SK-N-SH treated with all-trans-retinoic acid at 6 μM for 48 hours (cell line): ENCODE results near the gene KRTAP1-3.
"Not testable (repeated sequence)": the region's sequence is repeated elsewhere in the genome, so short reads cannot be mapped to it uniquely, and the experiment has no call there.

Experiments
- ATAC-seq: fragments of 200-7000 bp; cut with Tn5 transposase; 3 replicates; pipeline ENCODE4 v1.9.1; 2020; ENCODE audit warnings: mild to moderate bottlenecking, moderate library complexity
- ARNTL ChIP-seq: fragments of 450-650 bp; formaldehyde crosslinking; IDR thresholded peaks from 2 replicates; pipeline ENCODE4 v1.5.0; 2020; ENCODE audit warnings: low read depth, mild to moderate bottlenecking, moderate library complexity, borderline replicate concordance
- BACH2 ChIP-seq: fragments of 250-450 bp; sonication (Bioruptor Pico); IDR thresholded peaks from 2 replicates; pipeline ENCODE4 v1.9.0; 2021; ENCODE audit warnings: mild to moderate bottlenecking, borderline replicate concordance
- CREB5 ChIP-seq: fragments of 250-450 bp; sonication (Bioruptor Pico); IDR thresholded peaks from 2 replicates; pipeline ENCODE4 v1.5.1; 2020; ENCODE audit warnings: low read depth, mild to moderate bottlenecking, moderate library complexity
- CSDC2 ChIP-seq: fragments of 250-450 bp; sonication (Bioruptor Pico); IDR thresholded peaks from 2 replicates; pipeline ENCODE4 v1.5.0; 2020; ENCODE audit warnings: mild to moderate bottlenecking, moderate library complexity
- ESRRG ChIP-seq: fragments of 250-450 bp; sonication (Bioruptor Pico); IDR thresholded peaks from 2 replicates; pipeline ENCODE4 v1.6.1; 2021; ENCODE audit warnings: mild to moderate bottlenecking
- GLIS3 ChIP-seq: fragments of 250-450 bp; sonication (Bioruptor Pico); IDR thresholded peaks from 2 replicates; pipeline ENCODE4 v1.5.0; 2020; ENCODE audit warnings: mild to moderate bottlenecking, moderate library complexity
- ISL1 ChIP-seq: fragments of 250-450 bp; sonication (Bioruptor Pico); IDR thresholded peaks from 2 replicates; pipeline ENCODE4 v2.1.2; 2022; ENCODE audit warnings: mild to moderate bottlenecking, moderate library complexity
- PATZ1 ChIP-seq: fragments of 250-450 bp; sonication (Bioruptor Pico); IDR thresholded peaks from 2 replicates; pipeline ENCODE4 v1.8.0; 2020; ENCODE audit warnings: mild to moderate bottlenecking, moderate library complexity, borderline replicate concordance
- POU6F1 ChIP-seq: fragments of 250-450 bp; sonication (Bioruptor Pico); IDR thresholded peaks from 2 replicates; pipeline ENCODE4 v1.8.0; 2021; ENCODE audit warnings: low read depth, mild to moderate bottlenecking, moderate library complexity, borderline replicate concordance
- PPARA ChIP-seq: fragments of 250-450 bp; sonication (Bioruptor Pico); IDR thresholded peaks from 2 replicates; pipeline ENCODE4 v1.5.0; 2020; ENCODE audit warnings: mild to moderate bottlenecking, borderline replicate concordance
- RARB ChIP-seq: fragments of 250-450 bp; sonication (Bioruptor Pico); IDR thresholded peaks from 2 replicates; pipeline ENCODE4 v1.8.0; 2021; ENCODE audit warnings: mild to moderate bottlenecking, moderate library complexity
- TCF4 ChIP-seq: fragments of 250-450 bp; sonication (Bioruptor Pico); IDR thresholded peaks from 2 replicates; pipeline ENCODE4 v1.8.0; 2021; ENCODE audit warnings: mild to moderate bottlenecking, moderate library complexity, borderline replicate concordance
- TOX ChIP-seq: fragments of 250-450 bp; sonication (Bioruptor Pico); IDR thresholded peaks from 2 replicates; pipeline ENCODE4 v1.8.0; 2021; ENCODE audit warnings: mild to moderate bottlenecking, moderate library complexity, borderline replicate concordance
- ZC3H10 ChIP-seq: fragments of 250-450 bp; sonication (Bioruptor Pico); IDR thresholded peaks from 2 replicates; pipeline ENCODE4 v1.5.1; 2021; ENCODE audit warnings: mild to moderate bottlenecking, moderate library complexity
- ZFP30 ChIP-seq: fragments of 450-650 bp; formaldehyde crosslinking; IDR thresholded peaks from 2 replicates; pipeline ENCODE4 v1.5.0; 2022; ENCODE audit warnings: mild to moderate bottlenecking, moderate library complexity
- ZNF565 ChIP-seq: fragments of 450-650 bp; formaldehyde crosslinking; conservative IDR thresholded peaks from 2 replicates; pipeline ENCODE4 v1.5.0; 2020; ENCODE audit warnings: low read depth, mild to moderate bottlenecking, moderate library complexity
- ZNF70 ChIP-seq: fragments of 450-650 bp; formaldehyde crosslinking; IDR thresholded peaks from 2 replicates; pipeline ENCODE4 v1.5.0; 2020; ENCODE audit warnings: mild to moderate bottlenecking, moderate library complexity
- ZNF8 ChIP-seq: fragments of 450-650 bp; formaldehyde crosslinking; IDR thresholded peaks from 2 replicates; pipeline ENCODE4 v1.5.0; 2020; ENCODE audit warnings: mild to moderate bottlenecking, moderate library complexity
- TF ChIP-seq, protein P1 (sequence below): fragments of 250-450 bp; sonication (Bioruptor Pico); IDR thresholded peaks from 2 replicates; pipeline ENCODE4 v1.5.1; 2021; ENCODE audit warnings: mild to moderate bottlenecking, moderate library complexity
- TF ChIP-seq, protein P2 (sequence below): fragments of 250-450 bp; sonication (Bioruptor Pico); IDR thresholded peaks from 2 replicates; pipeline ENCODE4 v1.5.0; 2020; ENCODE audit warnings: mild to moderate bottlenecking, moderate library complexity

The KRTAP1-3 gene

DNA sequence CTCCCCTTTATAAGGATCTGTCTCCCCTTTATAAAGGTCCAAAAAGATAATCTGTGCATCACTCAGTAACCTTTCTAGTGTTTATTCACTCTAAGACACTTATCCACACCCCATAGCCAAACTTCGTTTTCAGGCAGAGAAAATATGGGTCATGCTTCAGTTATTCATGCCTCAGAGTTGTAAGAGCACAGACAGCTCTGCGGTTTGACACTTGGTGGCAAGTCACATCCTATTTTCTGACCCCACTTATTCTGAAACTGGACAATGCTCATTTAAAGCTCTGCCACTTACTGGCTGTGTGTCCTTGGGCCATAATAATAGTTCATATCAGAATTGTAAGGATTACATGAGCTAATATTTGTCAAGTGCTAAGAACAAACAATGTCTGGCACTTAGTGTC lies 14.4 kb upstream of the KRTAP1-3 start (continued):
- no peak for TF ChIP-seq ARNTL (CRISPR knock-in tag)
- no peak for TF ChIP-seq ZC3H10 (CRISPR knock-in tag)

DNA sequence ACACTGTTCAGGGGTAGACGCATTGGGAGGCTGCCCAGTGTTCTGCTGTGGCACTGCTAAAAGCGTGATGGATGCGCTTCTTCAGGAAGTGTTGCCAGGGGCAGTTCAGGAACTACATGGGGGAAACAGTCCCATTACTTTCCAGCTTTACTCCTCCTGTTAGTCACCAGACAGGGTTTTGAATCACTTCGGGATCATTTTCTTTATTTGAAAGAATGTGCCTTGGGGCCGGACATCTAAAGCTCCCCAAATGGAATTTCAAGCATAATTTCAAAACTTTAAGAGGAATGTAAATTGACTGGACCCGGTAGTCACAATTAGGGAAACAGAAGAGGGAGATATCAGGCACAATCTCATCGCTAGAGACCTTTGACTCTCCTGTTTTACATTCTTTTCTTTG lies 13.8 kb upstream of the KRTAP1-3 start:
- TF ChIP-seq ZNF565 (CRISPR knock-in tag) (no peak), BACH2 (no peak), ZNF8 (CRISPR knock-in tag) (no peak), POU6F1 (CRISPR knock-in tag) (no peak), TOX (no peak), CREB5 (no peak), RARB (CRISPR knock-in tag) (no peak)
- ATAC-seq, result peak; percentile 28; the same call in 1 of the 3 replicates

- ATAC-seq, result not testable (repeated sequence)
These were observed 12.2 kb upstream of the KRTAP1-3 start, which contains the start of gene KRTAP2-1 for GRCh38 chr17:41046735-41047465. Gene KRTAP2-1, minus strand, starts transcription at chr17:41047316. Its CDS starts 49 bp downstream, at chr17:41047267.

DNA sequence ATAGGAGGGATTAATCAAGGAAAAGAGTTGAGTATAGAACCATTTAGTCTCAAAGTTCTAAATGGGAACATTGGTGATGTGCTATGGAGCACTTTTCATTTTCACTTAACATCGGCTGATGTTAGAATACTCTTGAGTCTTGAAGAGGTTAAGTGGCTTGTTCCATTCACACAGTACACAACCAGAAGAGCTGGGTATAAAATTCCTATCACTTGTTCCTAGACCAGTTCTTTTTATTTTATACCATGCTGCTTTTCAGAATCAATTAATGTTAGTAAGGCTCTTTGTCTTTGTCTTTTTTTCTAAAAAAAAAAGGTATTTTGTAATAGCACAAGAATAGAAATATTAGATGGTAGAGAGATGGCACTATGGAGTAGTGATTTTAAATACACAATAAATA lies 8.3 kb upstream of the KRTAP1-3 start:
- TF ChIP-seq PPARA (CRISPR knock-in tag), result no peak
- TF ChIP-seq ZNF70 (CRISPR knock-in tag), result no peak
- no peak for TF ChIP-seq ISL1 (CRISPR knock-in tag)
- no peak for TF ChIP-seq ZNF8 (CRISPR knock-in tag)
- TF ChIP-seq, protein P1, sequence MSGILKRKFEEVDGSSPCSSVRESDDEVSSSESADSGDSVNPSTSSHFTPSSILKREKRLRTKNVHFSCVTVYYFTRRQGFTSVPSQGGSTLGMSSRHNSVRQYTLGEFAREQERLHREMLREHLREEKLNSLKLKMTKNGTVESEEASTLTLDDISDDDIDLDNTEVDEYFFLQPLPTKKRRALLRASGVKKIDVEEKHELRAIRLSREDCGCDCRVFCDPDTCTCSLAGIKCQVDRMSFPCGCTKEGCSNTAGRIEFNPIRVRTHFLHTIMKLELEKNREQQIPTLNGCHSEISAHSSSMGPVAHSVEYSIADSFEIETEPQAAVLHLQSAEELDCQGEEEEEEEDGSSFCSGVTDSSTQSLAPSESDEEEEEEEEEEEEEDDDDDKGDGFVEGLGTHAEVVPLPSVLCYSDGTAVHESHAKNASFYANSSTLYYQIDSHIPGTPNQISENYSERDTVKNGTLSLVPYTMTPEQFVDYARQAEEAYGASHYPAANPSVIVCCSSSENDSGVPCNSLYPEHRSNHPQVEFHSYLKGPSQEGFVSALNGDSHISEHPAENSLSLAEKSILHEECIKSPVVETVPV (CRISPR knock-in tag), result no peak
- no peak for TF ChIP-seq CREB5
- no peak for TF ChIP-seq GLIS3 (CRISPR knock-in tag)
- no peak for TF ChIP-seq RARB (CRISPR knock-in tag)
- no peak for TF ChIP-seq ZC3H10 (CRISPR knock-in tag)
- TF ChIP-seq, protein P2, sequence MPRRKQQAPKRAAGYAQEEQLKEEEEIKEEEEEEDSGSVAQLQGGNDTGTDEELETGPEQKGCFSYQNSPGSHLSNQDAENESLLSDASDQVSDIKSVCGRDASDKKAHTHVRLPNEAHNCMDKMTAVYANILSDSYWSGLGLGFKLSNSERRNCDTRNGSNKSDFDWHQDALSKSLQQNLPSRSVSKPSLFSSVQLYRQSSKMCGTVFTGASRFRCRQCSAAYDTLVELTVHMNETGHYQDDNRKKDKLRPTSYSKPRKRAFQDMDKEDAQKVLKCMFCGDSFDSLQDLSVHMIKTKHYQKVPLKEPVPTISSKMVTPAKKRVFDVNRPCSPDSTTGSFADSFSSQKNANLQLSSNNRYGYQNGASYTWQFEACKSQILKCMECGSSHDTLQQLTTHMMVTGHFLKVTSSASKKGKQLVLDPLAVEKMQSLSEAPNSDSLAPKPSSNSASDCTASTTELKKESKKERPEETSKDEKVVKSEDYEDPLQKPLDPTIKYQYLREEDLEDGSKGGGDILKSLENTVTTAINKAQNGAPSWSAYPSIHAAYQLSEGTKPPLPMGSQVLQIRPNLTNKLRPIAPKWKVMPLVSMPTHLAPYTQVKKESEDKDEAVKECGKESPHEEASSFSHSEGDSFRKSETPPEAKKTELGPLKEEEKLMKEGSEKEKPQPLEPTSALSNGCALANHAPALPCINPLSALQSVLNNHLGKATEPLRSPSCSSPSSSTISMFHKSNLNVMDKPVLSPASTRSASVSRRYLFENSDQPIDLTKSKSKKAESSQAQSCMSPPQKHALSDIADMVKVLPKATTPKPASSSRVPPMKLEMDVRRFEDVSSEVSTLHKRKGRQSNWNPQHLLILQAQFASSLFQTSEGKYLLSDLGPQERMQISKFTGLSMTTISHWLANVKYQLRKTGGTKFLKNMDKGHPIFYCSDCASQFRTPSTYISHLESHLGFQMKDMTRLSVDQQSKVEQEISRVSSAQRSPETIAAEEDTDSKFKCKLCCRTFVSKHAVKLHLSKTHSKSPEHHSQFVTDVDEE (CRISPR knock-in tag), result no peak
- TF ChIP-seq ZNF565 (CRISPR knock-in tag), result no peak
- no peak for TF ChIP-seq CSDC2 (CRISPR knock-in tag)
- no peak for TF ChIP-seq TCF4 (CRISPR knock-in tag)
- no peak for TF ChIP-seq ZFP30
- TF ChIP-seq TOX, result no peak
- no peak for TF ChIP-seq PATZ1 (CRISPR knock-in tag)
- TF ChIP-seq ESRRG (CRISPR knock-in tag), result no peak

DNA sequence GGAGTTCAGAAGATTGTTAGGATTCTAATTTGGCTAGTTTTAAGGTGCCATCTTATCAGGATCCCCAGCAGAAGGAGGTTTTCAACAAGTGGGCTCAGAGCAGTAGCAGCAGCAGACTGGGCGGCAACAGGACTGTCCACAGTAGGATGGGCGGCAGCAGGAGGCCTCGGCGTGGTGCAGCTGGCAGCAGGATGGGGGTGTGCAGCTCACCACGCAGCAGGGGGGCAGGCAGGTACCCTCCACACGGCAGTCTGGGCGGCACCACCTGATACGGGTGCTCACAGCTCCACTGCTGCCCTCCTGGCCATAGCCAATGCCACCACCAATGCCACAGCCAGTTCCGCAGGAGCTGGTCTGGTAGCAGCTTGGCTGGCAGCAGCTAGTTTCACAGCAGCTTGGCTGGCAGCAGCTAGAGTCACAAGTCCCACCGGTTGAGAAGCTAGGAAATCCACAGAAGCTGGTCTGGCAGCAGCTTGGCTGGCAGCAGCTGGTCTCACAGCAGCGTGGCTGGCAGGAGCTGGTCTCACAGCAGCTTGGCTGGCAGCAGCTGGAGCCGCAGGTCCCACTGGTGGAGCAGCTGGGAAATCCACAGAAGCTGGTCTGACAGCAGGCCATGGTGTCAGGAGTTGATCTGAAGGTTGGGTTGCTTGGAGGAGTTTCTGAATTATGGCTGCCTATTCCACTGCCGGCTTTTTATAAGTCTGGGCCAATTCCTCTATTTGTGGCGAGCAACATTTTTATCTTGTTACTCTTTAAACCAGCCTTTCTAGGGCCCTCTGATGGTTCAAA lies 6.3 kb upstream of the KRTAP1-3 start, which contains the start of gene KRTAP1-1:
Gene KRTAP1-1 (minus strand): TSS at position 668 of the 789 bp plus-strand sequence. CDS start 53 bp downstream, at position 615.
- not testable (repeated sequence) for ATAC-seq

More for the DNA sequence above, 8.3 kb upstream of the KRTAP1-3 start:
- no peak for ATAC-seq
